Dermis blood vessel endothelial cell (primary cell): ENCODE data around the gene SERPING1. TPM values are rescaled to one million over a fixed set of nuclear protein-coding genes. Genes with fewer than 3 reads are reported as not detected.

Experiments used
- DNase-seq: peaks from one replicate; pipeline ENCODE4 v3.0.0; 2010
- total RNA-seq: library from RNA; depleted of rRNA; stranded (reverse); fragments of >200 nt; gene quantifications from 2 replicates; pipeline ENCODE4 v1.2.3, GENCODE V29; 2014

The SERPING1 gene
- total RNA-seq: 0.19 and 0.85 TPM in 2 replicates

GRCh38 chr11:57597461-57597915 lies at the start of gene SERPING1:
SERPING1 (plus strand) TSS chr11:57597685; CDS start chr11:57598271, 586 bp downstream.
- no peak for DNase-seq

- DNase-seq: peak; percentile 63
These were observed 49.6 kb upstream of the SERPING1 start for GRCh38 chr11:57547854-57548377.

DNA sequence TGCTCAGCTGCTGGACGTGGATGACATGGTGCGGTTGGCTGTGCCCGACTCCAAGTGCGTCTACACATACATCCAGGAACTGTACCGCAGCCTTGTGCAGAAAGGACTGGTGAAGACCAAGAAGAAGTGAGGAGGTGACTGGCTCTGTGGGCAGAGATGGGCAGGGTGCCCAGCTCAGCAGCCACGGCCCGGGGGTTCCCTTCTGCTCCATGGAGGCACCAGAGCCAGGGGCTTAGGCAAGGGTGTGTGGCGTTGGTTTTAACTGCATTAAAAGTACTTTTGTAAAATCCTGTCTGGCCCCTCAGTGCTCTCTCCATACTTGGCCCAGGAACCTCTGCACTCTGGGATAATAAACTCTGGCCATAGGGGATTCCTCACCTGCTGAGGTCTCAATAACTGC lies 47.5 kb upstream of the SERPING1 start:
- no peak for DNase-seq

GRCh38 chr11:57551941-57552340 lies 45.5 kb upstream of the SERPING1 start:
- no peak for DNase-seq

GRCh38 chr11:57552479-57552878 lies 45.0 kb upstream of the SERPING1 start:
- no peak for DNase-seq

GRCh38 chr11:57555393-57555792 lies 42.1 kb upstream of the SERPING1 start:
- no peak for DNase-seq

DNA sequence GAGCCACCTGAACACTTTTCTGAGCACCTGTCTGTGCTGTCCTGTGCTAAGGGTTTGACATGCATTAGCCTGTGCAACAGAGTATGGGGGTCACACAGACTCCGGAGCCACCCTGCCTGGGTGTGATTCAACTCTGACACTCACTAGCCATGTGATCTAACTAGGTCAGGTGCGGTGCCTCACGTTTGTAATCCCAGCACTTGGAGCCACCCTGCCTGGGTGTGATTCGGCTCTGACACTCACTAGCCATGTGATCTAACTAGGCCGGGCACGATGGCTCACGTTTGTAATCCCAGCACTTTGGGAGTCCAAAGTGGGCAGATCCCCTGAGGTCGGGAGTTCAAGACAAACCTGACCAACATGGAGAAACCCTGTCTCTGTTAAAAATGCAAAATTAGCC lies 41.4 kb upstream of the SERPING1 start:
- DNase-seq: no peak

DNA sequence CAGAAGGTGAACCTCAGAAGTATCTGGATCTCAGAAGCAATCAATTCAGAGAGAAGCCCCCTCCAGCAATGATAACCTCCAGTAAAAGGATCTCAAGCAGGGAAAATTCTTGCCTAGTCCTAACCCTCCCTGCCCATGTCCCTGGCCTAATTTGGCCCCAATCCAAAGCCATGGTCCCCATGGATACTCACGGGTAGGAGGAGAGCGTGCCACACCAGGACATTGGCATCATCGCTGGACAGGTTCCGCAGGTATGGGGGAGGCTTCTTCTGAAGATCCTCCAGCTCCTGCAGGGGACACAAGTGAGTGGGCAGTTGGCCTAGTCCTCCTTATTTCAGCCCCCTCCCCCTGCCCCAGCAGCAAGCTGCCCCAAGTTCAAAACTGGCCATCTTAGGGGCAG lies 37.3 kb upstream of the SERPING1 start:
- no peak for DNase-seq

DNA sequence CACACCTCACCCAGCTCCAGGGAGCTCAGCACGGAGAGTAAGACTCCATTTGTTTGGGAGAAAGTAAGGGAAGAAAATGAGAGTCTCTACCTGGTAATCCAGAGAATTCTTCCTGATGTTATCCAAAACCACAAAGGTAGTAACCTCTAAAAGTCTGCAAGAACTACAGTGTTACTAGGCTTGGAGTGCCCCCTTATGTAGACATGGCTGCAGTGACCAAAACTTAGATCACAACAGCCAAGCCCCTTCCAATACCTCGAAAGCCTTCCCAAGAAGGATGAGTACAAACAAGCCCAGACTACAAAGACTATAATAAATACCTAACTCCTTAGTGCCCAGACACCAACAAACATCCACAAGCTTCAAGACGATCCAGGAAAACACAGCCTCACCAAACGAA lies 34.9 kb upstream of the SERPING1 start:
- no peak for DNase-seq

DNA sequence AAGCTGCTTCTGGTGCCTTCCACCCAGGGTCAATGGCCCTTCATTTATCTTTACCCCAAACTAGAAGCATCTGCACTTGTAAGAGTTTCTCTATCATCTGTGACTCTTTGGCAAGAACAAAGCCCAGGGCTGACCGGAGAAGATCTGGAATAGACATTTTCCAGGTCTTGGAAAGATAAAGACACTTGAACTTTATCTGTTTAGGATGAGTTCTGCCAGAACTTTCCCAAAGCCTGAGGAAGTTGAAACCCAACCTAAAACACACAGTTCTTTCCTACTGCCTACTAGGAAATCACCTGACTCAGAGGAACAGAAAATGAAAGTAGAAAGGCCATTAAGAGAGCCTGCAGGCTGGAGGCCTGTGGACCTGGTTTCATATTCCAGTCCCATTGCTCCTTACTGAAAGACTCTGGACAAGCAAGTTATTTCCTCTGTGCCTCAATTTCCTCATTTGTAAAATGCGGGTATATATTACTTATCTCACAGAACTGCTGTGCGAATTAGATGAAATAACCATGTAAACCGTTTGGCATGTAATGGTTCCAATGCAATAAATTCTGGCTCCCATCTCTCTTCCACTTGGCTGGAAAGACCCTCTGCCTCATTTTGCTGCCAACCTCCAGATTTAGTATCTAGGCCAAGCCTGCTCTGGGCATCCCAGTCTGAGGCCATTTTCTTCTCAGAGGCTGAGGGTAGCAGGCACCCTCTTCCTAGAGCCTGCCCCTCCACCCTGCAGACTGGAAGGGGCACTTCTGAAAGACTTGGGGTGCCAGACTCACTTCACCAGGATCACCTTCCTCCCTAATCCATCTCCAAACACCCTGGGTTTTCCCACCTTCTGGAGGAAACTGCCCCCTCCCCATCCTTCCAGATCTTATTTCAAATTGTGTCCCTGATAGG lies 31.2 kb upstream of the SERPING1 start:
- peak; percentile 62 for DNase-seq

- DNase-seq: peak; percentile 19
These were observed 30.5 kb upstream of the SERPING1 start for GRCh38 chr11:57566905-57567514.

DNA sequence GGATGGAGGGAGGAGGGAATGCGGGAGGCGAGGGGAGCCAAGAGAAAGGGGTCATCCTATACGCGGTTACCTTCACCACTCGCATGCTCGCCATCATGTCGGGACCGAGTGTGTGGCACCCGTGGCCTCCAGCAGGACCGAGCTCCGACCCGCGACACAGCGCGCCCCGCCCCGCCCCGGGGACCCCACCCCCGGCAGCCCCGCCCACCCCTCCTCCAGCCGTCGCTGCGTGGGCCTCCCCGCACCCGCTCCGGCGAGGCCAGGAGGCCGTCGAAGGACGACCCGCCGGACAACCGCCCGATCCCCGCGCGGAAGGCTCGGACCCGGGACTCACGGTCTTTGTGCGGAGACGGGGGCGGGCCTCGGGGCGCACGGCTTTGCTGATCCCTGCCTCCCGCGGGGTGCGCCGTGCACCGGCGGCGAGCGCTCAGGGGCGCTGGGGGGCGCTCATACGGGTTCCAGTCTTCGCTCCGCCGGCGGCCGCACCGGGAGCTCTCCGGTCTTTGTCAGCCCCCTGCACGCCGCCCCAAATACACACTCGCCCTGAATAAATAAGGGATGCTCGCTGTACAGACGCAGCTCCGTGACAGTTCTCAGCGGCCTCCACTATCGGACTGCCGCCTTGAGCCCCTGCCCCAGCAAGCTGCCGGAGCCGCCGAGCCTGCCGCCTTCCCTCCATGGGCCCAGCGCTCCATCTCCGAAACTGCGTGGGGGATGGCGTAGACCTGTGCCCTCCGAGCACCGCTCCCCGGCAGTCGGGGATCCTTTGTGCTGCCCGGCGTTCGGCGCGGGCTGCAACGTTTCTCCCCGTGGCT lies 29.8 kb upstream of the SERPING1 start, which contains the start of gene UBE2L6:
TSS of gene UBE2L6 (minus strand) at position 158 of the 815 bp plus-strand sequence. CDS start at position 97, 61 bp downstream.
- DNase-seq: peak; percentile 56

GRCh38 chr11:57568330-57568766 lies 29.1 kb upstream of the SERPING1 start:
- peak; percentile 85 for DNase-seq

GRCh38 chr11:57571606-57572005 lies 25.9 kb upstream of the SERPING1 start:
- no peak for DNase-seq

DNA sequence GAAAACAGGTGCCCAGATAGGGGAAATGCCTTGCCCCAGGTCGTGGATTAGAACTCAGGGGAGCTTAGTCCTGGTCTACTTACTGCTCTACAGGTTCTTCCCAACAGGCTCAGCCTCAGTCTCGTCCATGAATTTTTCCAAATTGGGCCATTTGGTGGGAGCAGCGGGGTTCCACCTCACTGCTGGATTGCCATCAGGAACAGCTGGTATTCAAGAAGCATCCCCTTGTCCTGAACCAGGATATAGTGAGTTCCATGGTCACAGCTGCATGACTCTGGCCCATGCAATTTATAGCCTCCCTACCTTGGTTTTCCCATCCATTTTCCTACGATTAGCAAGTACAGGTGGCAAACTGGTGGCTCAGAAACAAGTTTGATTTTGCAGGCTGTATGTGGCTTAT lies 23.4 kb upstream of the SERPING1 start:
- DNase-seq: no peak

DNA sequence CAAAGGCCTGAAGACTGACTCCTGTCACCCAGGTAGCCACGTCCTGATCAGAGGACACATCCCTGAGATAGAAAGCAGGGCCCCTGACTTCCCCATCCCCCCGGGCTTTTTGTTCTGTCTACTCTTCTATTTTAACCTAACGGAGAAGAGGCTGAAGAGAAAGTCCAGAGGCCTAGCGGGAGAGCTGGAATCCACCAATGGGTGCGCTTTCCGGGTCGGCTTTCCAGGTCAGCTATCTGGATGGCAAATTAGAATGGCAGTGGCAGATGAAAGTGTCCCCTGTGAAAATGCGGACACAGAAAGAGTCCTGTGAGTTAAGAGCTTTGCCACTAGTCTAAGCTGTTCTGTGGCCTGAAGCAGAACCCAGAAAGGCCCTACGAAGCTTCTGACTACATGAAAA lies 13.1 kb upstream of the SERPING1 start:
- no peak for DNase-seq

GRCh38 chr11:57585301-57585700 lies 12.2 kb upstream of the SERPING1 start:
- DNase-seq: no peak

- DNase-seq: no peak
These were observed 10.7 kb upstream of the SERPING1 start for GRCh38 chr11:57586711-57587245.

- no peak for DNase-seq
These were observed 9.3 kb upstream of the SERPING1 start for GRCh38 chr11:57588046-57588710.

DNA sequence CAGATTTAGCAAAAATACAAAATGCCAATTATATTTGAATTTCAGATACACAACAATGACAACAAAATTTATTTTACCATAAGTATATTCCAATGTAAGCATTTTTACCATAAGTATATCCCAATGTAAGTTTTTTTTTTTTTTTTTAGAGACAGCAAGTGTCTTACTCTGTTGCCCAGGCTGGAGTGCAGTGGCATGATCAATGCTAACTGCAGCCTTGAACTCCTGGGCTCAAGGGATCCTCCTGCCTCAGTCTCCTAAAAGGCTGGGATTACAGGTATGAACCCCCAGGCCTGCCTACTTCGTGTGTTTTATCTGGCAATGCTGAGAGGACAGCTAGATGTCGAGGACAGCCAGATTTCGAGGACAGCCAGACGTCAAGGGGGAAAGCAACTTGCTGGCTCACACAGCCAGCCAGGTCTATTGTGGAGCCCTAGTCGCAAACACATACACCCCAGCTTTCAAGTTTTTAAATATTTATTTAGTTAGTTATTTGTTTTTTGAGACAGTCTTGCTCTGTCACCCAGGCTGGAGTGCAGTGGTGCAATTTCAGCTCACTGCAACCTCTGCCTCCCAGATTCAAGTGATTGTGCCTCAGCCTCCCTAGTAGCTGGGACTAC lies 1.1 kb upstream of the SERPING1 start:
- no peak for DNase-seq
